Colon (tissue), 2 donors: Measurements from ENCODE around the gene ADRB2.
"Not testable (repeated sequence)": the region's sequence is repeated elsewhere in the genome, so short reads cannot be mapped to it uniquely, and the experiment has no call there.

Experiments
- FAIRE-seq: peaks from 2 replicates; lab custom pipeline; 2012; peaks lifted over from hg19 to GRCh38; lab: Jason Lieb, UNC
- donor health status: control.
- donor health status: control.

ADRB2 gene

GRCh38 chr5:148826053-148826738 is at the start of gene ADRB2:
TSS of gene ADRB2 (plus strand) at chr5:148826611. CDS start at chr5:148826832, 221 bp downstream.
- no peak for FAIRE-seq

GRCh38 chr5:148776780-148777179 is 49.6 kb upstream of the ADRB2 start:
- FAIRE-seq = no peak

DNA sequence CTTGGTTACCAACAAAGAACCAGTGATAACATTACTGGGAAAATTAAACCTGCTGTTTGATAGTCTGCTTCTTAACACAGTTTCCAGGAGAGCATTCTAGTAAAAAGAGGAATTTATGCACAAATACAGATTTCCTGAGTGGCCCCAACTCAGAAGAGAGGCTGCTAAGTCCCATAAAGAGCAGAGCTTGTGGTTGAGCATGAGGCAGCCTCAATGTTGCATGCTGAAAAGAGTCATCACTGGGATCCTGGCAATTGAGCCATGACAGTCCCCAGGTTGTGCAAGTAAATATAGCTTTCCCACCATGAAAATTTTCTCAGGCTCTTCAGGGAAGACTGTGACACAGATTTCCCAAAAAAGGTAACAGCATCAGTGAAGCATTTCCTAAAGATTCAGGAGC is 47.5 kb upstream of the ADRB2 start:
- FAIRE-seq = no peak

DNA sequence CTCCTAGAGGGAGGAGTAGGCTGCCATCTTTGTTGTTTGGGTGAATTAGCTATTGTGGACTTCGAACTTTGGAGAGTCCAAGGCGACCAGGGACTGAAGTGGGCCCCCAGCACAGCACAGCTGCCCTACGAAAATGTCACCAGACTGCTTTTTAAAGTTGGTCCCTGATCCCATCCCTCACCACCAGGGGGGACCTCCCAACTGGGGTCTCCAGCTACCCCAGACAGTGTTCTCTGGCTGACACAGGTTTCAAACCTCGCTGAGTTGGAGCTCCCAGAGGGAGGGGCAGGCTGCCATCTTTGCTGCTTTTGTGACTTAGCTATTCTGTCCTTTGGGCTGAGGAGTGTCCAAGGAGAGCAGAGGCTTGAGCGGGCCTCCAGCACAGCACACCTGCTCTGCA is 45.7 kb upstream of the ADRB2 start:
- no peak for FAIRE-seq

DNA sequence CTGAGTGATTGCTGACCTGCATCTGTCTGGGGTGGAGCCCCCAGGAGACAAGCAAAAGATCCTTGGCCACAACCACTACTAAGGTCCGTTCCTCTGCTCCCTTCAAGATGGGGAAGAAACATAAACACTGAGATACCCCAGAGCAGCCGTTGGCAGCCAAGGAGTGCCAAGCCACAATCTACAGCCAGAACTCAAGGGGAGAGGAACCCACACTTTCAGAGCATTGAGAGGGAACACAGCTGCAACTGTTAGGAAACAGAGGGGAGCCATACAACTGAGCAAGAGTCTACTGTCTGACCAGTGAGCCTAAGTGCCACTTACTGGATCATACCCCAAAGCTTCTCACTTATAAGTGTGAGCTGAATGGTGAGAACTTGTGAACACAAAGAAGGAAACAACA is 44.6 kb upstream of the ADRB2 start:
- FAIRE-seq = no peak

- FAIRE-seq = no peak
Measured at GRCh38 chr5:148785223-148785622, 41.2 kb upstream of the ADRB2 start.

- no peak for FAIRE-seq
Measured at GRCh38 chr5:148786456-148786855, 40.0 kb upstream of the ADRB2 start.

DNA sequence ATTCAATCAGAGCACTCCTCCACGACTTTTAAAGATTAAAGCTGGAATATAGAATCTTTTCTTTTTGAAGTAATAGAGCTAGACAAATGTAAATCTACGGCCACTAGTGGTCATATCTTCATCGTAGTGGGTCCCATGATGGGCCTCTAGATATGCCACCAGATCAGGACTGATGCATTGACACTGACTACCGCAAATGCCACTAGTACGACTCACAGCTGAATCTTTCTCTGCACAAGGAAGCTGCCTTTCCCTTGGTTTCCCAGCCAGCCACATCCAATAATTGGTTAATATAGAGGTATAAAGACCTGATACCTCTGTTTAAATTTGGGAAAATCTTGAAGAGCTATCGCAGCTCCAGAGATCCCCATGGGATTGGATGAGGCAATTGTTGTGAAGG is 37.8 kb upstream of the ADRB2 start:
- FAIRE-seq = no peak

DNA sequence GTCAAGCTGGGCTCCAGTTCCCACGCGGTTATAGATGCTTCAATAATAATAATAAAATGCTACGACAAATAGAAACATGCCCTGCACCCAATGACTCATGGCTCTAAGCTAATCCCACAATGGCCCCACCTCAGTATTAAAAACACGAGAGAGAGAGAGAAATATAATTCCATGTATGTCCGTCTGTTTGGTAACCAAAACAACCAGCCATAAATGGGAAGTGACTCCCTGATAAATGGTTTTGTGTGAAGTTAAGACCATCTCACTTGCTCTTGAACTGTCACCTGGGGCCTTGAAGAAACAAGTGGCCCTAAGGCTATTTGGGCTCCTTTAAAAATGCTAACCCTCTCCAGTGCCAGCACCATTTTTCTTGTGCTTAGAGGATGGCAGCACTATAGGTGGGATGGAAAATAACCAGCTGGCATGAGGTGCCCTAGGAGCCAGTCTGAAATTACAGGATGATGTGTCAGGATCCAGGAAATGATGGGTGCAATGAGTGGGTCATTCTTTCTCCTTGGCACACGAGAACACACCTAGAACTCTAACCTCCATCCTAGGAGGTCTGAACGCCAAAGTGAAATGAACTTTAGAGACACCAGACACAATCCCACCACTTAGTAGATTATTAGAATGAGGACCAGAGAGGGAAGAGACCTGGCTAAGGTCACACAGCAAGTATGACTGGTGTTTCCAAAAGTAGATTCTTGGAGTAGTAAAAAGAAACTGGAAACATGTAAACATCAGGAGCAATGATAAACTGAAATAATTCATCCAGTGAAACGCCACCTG is 35.7 kb upstream of the ADRB2 start:
- FAIRE-seq = no peak

GRCh38 chr5:148791334-148791667 is 35.1 kb upstream of the ADRB2 start:
- no peak for FAIRE-seq

DNA sequence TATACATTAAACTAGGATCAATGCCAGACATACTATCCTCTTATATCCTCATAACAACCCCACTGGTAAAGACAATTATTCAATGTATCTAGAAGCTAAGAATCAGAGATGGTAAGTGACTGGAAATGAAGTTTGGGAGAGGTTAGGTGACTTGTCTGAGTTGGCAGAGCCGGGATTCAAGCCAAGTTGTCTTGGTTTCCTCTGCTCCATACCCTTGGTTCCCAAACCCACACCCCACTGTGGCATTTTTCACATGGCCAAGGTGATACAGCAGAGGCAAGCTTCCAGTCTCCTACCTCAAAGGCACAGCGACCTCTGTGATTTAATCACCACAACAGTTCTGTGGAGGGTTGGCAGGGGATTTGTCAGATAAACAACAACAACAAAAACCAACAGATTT is 34.7 kb upstream of the ADRB2 start:
- no peak for FAIRE-seq

DNA sequence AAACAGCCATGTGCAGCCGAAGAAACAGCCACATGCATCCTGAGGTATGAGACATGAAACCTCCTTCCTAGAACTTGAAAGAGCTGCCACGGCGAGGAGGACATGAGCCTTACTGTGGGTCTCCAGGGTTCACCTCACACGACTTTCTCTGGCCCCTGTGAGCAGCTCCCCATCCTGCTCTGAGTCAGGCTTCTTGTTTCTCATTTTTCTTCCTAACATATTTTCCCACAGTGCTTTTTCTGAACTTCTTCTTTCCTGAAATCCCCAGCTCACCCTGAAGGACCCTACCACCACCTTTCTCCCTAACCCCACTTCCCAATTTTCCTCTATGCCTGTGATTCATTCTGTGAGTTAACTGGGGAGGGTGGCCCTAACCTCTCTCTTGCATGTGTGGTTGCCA is 33.7 kb upstream of the ADRB2 start:
- no peak for FAIRE-seq

- FAIRE-seq = no peak
Measured at GRCh38 chr5:148793261-148793660, 33.1 kb upstream of the ADRB2 start.

DNA sequence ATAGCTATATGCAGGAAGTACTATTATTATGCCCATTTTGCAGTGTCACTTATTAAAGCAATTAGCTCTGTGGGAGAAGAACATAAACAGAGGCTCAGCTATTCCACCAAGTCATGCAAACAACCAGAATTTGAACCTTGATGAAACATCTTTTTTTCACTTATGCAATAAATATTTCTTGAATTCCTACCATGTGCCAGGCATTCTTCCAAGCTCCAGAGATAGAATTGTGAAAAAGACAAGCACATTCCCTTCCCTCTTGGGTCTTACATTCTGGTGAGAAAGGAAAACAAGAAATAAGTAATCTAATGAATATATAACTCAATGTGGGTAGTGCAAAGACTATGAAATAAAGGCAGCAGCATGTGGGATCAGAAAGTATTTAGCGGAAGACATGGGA is 32.1 kb upstream of the ADRB2 start:
- no peak for FAIRE-seq

- no peak for FAIRE-seq
Measured at GRCh38 chr5:148794729-148795561, 31.5 kb upstream of the ADRB2 start.

- no peak for FAIRE-seq
Measured at GRCh38 chr5:148796936-148797335, 29.5 kb upstream of the ADRB2 start.

DNA sequence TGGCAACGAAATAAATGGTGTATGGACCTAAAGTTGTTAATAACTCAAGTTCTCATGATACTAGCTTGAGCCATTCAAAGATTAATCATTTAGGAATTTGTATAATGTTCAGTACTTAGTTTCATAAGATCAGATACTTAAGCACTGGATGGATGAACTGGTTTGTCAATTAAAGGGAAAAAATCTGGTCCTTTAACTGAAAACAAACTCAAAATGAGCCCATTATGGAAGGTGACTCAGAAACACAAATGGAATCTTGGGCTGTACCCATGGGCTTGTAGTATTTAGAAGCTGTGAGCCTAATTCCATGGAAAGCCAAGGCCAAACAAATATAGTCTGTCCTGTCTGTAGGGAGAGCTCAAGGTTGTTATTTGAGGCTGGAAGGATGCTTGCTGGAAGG is 27.6 kb upstream of the ADRB2 start:
- no peak for FAIRE-seq

- no peak for FAIRE-seq
Measured at GRCh38 chr5:148799737-148800527, 26.5 kb upstream of the ADRB2 start.

DNA sequence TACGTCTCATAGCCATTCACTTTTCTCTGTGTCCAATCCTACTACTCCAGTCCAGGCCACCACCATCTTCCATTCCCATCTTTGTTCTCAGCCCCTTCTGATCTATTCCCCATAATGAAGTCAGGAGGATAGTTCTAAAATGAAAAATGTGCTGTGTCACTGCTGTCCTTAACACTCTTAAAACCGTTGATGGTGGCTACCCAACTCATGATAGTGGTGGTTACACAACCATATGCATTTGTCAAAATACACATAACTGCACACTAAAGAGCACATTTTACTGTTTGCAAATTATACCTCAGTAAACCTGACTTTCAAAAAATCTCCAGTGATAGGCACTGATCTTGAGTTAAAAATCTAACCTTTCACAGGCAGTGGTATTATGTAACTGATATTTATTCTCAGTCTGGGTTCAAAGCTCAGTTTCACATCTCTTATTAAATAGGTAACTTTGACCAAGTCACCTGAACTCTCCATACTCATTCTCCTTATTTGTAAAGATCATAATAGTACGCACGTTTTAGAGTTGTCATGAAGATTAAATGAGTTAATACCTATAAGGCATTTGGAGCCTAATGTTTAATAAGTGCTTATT is 24.6 kb upstream of the ADRB2 start:
- FAIRE-seq = no peak

GRCh38 chr5:148803451-148803850 is 23.0 kb upstream of the ADRB2 start:
- not testable (repeated sequence) for FAIRE-seq

DNA sequence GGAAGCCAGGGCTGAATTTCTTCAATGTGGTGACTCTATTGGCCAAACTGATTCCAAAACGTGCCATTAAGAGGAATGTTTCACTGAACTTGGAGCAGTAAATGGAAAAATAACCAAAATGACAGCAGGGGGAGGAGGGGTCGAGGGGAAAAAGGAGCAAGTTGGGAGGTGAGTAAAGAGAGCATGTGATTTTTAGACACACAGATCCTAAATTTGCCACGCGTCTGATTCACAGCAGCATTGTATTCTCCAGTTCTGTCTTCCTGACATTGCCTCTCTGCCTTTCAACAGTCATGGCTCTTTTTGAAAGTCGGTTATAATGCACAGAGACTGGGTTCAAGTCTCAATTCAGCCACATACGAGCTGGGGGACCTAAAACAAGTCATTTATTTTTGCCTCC is 22.0 kb upstream of the ADRB2 start:
- FAIRE-seq = no peak
